Neural cell (in vitro differentiated cells): ENCODE results near the gene BCAT1. TPM values are rescaled to one million over a fixed set of nuclear protein-coding genes. Genes with fewer than 3 reads are reported as not detected.

Experiments
- H2AFZ ChIP-seq: fragments of 200-600, 300-800 bp; sonication (generic), shearing (Covaris generic); 2 replicates; pipeline ENCODE4 v1.6.0; 2014; ENCODE audit warnings: low read depth, mild to moderate bottlenecking, antibody characterized with exemption, low read length, moderate library complexity
- H3F3A ChIP-seq: fragments of 200-600 bp; shearing (Covaris generic); 2 replicates; pipeline ENCODE4 v1.6.1; 2016; ENCODE audit warnings: mild to moderate bottlenecking, moderate library complexity, mixed read lengths, antibody characterized with exemption, low read length; ENCODE audit not compliant: insufficient read depth, poor library complexity, severe bottlenecking
- H3K27ac ChIP-seq: fragments of 200-600, 300-800 bp; sonication (generic), shearing (Covaris generic); 2 replicates; pipeline ENCODE4 v1.5.1; 2014; ENCODE audit warnings: mild to moderate bottlenecking, low read length, moderate library complexity
- H3K27me3 ChIP-seq: fragments of 300-800, 200-600 bp; sonication (generic), shearing (Covaris generic); 2 replicates; pipeline ENCODE4 v1.6.0; 2014; ENCODE audit warnings: mild to moderate bottlenecking, low read depth, low read length, moderate library complexity; ENCODE audit not compliant: insufficient read depth
- H3K36me3 ChIP-seq: fragments of 300-800, 200-600 bp; sonication (generic), shearing (Covaris generic); 2 replicates; pipeline ENCODE4 v1.5.1; 2014; ENCODE audit warnings: mild to moderate bottlenecking, antibody characterized with exemption, low read length, moderate library complexity; ENCODE audit not compliant: insufficient read depth
- H3K4me2 ChIP-seq: fragments of 300-800, 200-600 bp; sonication (generic), shearing (Covaris generic); 2 replicates; pipeline ENCODE4 v1.6.0; 2014; ENCODE audit warnings: mild to moderate bottlenecking, low read length
- H3K4me3 ChIP-seq: fragments of 300-800, 200-600 bp; sonication (generic), shearing (Covaris generic); 2 replicates; pipeline ENCODE4 v1.5.1; 2014; ENCODE audit warnings: mild to moderate bottlenecking, low read length, moderate library complexity
- H3K79me2 ChIP-seq: fragments of 200-600 bp; shearing (Covaris generic); replicated peaks from 2 replicates; pipeline ENCODE4 v1.6.0; 2014; ENCODE audit warnings: mild to moderate bottlenecking, low read length, moderate library complexity; ENCODE audit not compliant: insufficient read depth
- H3K9ac ChIP-seq: fragments of 300-800, 200-600 bp; sonication (generic), shearing (Covaris generic); 2 replicates; pipeline ENCODE4 v1.6.1; 2016; ENCODE audit warnings: mild to moderate bottlenecking, low read length, mixed read lengths
- H3K9me2 ChIP-seq: fragments of 200-600 bp; shearing (Covaris generic); 2 replicates; pipeline ENCODE4 v1.6.1; 2016; ENCODE audit warnings: mild to moderate bottlenecking, low read length, mixed read lengths; ENCODE audit not compliant: insufficient read depth
- H3K9me3 ChIP-seq: fragments of 200-600, 300-800 bp; sonication (generic), shearing (Covaris generic); 2 replicates; pipeline ENCODE4 v1.6.1; 2016; ENCODE audit warnings: mild to moderate bottlenecking, mixed run types, low read length, moderate library complexity, mixed read lengths
- H4K20me1 ChIP-seq: fragments of 200-600 bp; shearing (Covaris generic); 2 replicates; pipeline ENCODE4 v1.6.1; 2016; ENCODE audit warnings: mild to moderate bottlenecking, mixed run types; ENCODE audit not compliant: insufficient read depth
- CTCF ChIP-seq: fragments of 450-650 bp; IDR thresholded peaks from 2 replicates; pipeline ENCODE4 v1.5.1; 2014; ENCODE audit warnings: antibody characterized with exemption, mild to moderate bottlenecking, moderate library complexity; ENCODE audit not compliant: poor library complexity, severe bottlenecking
- EP300 ChIP-seq: fragments of 450-650 bp; conservative IDR thresholded peaks from 2 replicates; pipeline ENCODE4 v1.6.1; 2014; ENCODE audit warnings: antibody characterized with exemption, mild to moderate bottlenecking, moderate library complexity; ENCODE audit not compliant: poor library complexity, severe bottlenecking
- EZH2 ChIP-seq: fragments of 200-600, 300-800 bp; shearing (Covaris generic), sonication (generic); IDR thresholded peaks from 2 replicates; pipeline ENCODE4 v1.6.1; 2014; ENCODE audit warnings: antibody characterized with exemption, low read length, borderline replicate concordance, mild to moderate bottlenecking; ENCODE audit not compliant: insufficient read depth, poor library complexity, severe bottlenecking
- MXI1 ChIP-seq: fragments of 450-650 bp; conservative IDR thresholded peaks from 2 replicates; pipeline ENCODE4 v1.6.1; 2014; ENCODE audit warnings: antibody characterized with exemption, mild to moderate bottlenecking; ENCODE audit not compliant: poor library complexity, severe bottlenecking
- POLR2AphosphoS5 ChIP-seq: IDR thresholded peaks from 2 replicates; pipeline ENCODE4 v1.6.1; 2012
- RAD21 ChIP-seq: fragments of 450-650 bp; conservative IDR thresholded peaks from 2 replicates; pipeline ENCODE4 v1.6.1; 2014; ENCODE audit warnings: antibody characterized with exemption, mild to moderate bottlenecking, moderate library complexity
- SMC3 ChIP-seq: fragments of 450-650 bp; conservative IDR thresholded peaks from 2 replicates; pipeline ENCODE4 v1.6.1; 2014; ENCODE audit warnings: antibody characterized with exemption, mild to moderate bottlenecking, moderate library complexity; ENCODE audit not compliant: poor library complexity
- TAF1 ChIP-seq: IDR thresholded peaks from 2 replicates; pipeline ENCODE4 v1.6.1; 2012; ENCODE audit warnings: low read depth
- polyA plus RNA-seq: library from polyadenylated mRNA; depleted of rRNA; stranded (reverse); fragments of >200 nt; gene quantifications from 2 replicates; pipeline ENCODE4 v1.2.3, GENCODE V29; 2014
- TF ChIP-seq, protein P1 (sequence below): IDR thresholded peaks from 2 replicates; pipeline ENCODE4 v1.6.1; 2012; ENCODE audit warnings: borderline replicate concordance

The BCAT1 gene
- polyA plus RNA-seq, 1 donor from 2014 or later = 31.3 TPM

GRCh38 chr12:24853588-24853987 is 95.3 kb downstream of the BCAT1 start:
- Histone ChIP-seq H3K9me3 (peaks cover 4% of the 10 kb centered on the region), H3K27ac (peak overlapping the region; percentile 6), H3K4me3 (no peak overlapping the region), H3K27me3 (no peaks in the 10 kb centered on the region), H3F3A (no peaks in the 10 kb centered on the region), H3K36me3 (no peaks in the 10 kb centered on the region), H2AFZ (no peak overlapping the region), H4K20me1 (no peaks in the 10 kb centered on the region), H3K9ac (no peak overlapping the region), H3K79me2 (no peaks in the 10 kb centered on the region), H3K9me2 (no peaks in the 10 kb centered on the region), H3K4me2 (no peak overlapping the region)
- TF ChIP-seq CTCF = no peak
- TF ChIP-seq POLR2AphosphoS5 = no peak
- TF ChIP-seq MXI1 = no peak
- no peak for TF ChIP-seq TAF1
- no peak for TF ChIP-seq EZH2
- TF ChIP-seq RAD21 = no peak
- TF ChIP-seq, protein P1, sequence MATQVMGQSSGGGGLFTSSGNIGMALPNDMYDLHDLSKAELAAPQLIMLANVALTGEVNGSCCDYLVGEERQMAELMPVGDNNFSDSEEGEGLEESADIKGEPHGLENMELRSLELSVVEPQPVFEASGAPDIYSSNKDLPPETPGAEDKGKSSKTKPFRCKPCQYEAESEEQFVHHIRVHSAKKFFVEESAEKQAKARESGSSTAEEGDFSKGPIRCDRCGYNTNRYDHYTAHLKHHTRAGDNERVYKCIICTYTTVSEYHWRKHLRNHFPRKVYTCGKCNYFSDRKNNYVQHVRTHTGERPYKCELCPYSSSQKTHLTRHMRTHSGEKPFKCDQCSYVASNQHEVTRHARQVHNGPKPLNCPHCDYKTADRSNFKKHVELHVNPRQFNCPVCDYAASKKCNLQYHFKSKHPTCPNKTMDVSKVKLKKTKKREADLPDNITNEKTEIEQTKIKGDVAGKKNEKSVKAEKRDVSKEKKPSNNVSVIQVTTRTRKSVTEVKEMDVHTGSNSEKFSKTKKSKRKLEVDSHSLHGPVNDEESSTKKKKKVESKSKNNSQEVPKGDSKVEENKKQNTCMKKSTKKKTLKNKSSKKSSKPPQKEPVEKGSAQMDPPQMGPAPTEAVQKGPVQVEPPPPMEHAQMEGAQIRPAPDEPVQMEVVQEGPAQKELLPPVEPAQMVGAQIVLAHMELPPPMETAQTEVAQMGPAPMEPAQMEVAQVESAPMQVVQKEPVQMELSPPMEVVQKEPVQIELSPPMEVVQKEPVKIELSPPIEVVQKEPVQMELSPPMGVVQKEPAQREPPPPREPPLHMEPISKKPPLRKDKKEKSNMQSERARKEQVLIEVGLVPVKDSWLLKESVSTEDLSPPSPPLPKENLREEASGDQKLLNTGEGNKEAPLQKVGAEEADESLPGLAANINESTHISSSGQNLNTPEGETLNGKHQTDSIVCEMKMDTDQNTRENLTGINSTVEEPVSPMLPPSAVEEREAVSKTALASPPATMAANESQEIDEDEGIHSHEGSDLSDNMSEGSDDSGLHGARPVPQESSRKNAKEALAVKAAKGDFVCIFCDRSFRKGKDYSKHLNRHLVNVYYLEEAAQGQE = no peak
- TF ChIP-seq EP300 = no peak
- TF ChIP-seq SMC3 = no peak

GRCh38 chr12:24853094-24853493 is 95.8 kb downstream of the BCAT1 start:
- no peak for TF ChIP-seq CTCF
- no peak for TF ChIP-seq TAF1
- no peak for TF ChIP-seq POLR2AphosphoS5
- TF ChIP-seq, protein P1 = no peak
- TF ChIP-seq MXI1 = no peak
- TF ChIP-seq SMC3 = no peak
- TF ChIP-seq EZH2 = no peak
- TF ChIP-seq RAD21 = no peak
- TF ChIP-seq EP300 = no peak
- H3F3A ChIP-seq = no peaks in the 10 kb centered on the region
- no peaks in the 10 kb centered on the region for H3K9me2 ChIP-seq
- no peak overlapping the region for H3K4me3 ChIP-seq
- H3K27me3 ChIP-seq = no peaks in the 10 kb centered on the region
- no peaks in the 10 kb centered on the region for H3K36me3 ChIP-seq
- H3K27ac ChIP-seq = no peak overlapping the region
- peaks cover 4% of the 10 kb centered on the region for H3K9me3 ChIP-seq
- H4K20me1 ChIP-seq = no peaks in the 10 kb centered on the region
- H3K9ac ChIP-seq = no peak overlapping the region
- H3K4me2 ChIP-seq = no peak overlapping the region
- H2AFZ ChIP-seq = no peak overlapping the region
- no peaks in the 10 kb centered on the region for H3K79me2 ChIP-seq
